Fibroblast of villous mesenchyme (primary cell): ENCODE data around the gene TMEM108. TPM values are rescaled to one million over a fixed set of nuclear protein-coding genes. Genes with fewer than 3 reads are reported as not detected.
A peak's percentile ranks its signal among the peaks of the same experiment; 100 is the strongest.

Experiments
- DNase-seq: peaks from one replicate; pipeline ENCODE4 v3.0.0-alpha.2; 2010; ENCODE audit warnings: low read depth
- H3K4me3 ChIP-seq: 2 replicates; pipeline ENCODE4 v1.5.1; 2011; ENCODE audit warnings: low read depth, mild to moderate bottlenecking, low read length
- CTCF ChIP-seq: IDR thresholded peaks from 2 replicates; pipeline ENCODE4 v1.5.1; 2012; ENCODE audit warnings: low read depth, mild to moderate bottlenecking, low read length; ENCODE audit not compliant: insufficient read depth
- total RNA-seq: library from RNA; depleted of rRNA; stranded (reverse); fragments of >200 nt; gene quantifications from 2 replicates; pipeline ENCODE4 v1.2.3, GENCODE V29; 2012

The TMEM108 gene
- total RNA-seq, 1 donor, result under 0.01 TPM

DNA sequence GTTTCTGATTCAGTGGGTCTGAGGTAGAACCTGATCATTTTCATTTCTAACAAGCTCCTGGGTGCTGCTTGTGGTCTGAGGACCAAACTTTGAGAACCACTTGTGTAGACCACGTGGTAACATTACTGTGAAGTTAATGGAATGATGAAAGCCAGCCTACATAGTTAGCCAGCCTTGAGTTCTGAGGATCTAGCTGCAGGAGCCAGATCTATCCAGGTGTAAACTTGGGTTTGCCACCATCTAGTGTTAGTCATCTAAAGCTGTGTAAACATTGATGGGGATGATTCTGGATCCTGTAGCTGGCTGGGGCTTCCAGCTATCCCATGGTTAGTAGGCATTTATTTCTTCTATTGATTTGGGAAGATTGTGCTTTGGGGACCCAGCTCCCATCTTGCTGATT is 170.0 kb downstream of the TMEM108 start:
- no peak overlapping the region for H3K4me3 ChIP-seq
- no peak for TF ChIP-seq CTCF
- no peak for DNase-seq

- H3K4me3 ChIP-seq, result no peak overlapping the region
- no peak for TF ChIP-seq CTCF
- DNase-seq, result peak; percentile 66
Measured at GRCh38 chr3:133209871-133210550, 171.8 kb downstream of the TMEM108 start.

- DNase-seq, result no peak
- TF ChIP-seq CTCF, result no peak
- H3K4me3 ChIP-seq, result no peak overlapping the region
Measured at GRCh38 chr3:133210656-133211055, 172.5 kb downstream of the TMEM108 start.

DNA sequence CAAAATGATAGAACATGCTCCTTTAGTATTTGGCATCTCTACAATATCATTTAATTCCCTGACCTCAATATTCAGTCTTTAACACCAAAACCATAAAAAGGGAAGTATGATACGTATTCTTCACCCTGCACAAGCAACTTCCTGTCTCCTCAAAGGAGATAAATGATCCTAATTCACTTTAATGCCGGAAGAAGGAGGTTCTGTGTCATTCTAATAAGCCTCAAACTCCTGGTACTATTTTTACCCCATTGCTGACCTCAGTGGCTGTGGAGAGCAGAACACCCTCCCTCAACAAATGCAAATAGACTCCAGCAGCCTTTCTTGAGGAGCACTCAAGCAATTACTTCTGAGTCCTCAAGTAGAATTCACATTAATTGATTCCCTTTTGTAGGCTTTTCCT is 173.3 kb downstream of the TMEM108 start:
- no peak overlapping the region for H3K4me3 ChIP-seq
- DNase-seq, result no peak
- no peak for TF ChIP-seq CTCF

DNA sequence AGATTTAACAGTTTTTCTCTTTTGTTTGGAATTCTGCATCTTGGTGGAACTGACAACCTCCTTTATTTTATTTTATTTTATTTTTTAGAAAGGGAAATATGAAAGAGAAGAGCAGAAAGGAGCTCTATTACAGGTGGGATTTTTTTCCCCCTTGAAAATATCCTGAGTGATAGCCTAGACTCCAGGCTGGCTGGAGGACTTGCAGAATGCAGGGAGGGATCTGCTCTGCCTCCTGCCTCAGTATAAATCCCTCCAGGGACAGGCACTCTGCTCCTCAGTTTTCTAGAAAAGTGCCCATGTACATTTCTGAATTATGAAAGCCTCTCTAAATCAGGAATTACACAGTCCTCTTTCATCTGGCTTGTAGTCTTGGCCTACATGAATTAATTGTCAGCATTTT is 173.7 kb downstream of the TMEM108 start:
- no peak for DNase-seq
- TF ChIP-seq CTCF, result no peak
- no peak overlapping the region for H3K4me3 ChIP-seq

DNA sequence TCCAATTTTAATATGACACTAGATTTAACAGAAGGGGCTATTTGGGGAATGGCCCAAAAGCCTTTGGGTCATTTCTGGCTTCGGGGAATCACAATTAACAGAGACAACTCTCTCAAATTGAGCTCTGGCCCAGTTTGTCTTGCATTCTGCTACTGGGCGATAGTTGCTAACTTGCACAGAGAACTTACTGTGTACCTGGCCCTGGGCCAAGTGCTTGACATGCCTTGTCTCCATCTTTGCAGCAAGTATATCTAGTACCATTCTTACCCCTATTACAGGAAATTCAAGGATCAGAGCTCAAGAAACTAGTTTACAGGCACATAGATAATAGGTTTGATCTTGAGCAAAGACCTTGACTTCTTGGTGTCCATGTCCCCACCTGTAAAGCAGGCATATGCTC is 175.7 kb downstream of the TMEM108 start:
- no peak for DNase-seq
- TF ChIP-seq CTCF, result no peak
- no peak overlapping the region for H3K4me3 ChIP-seq

- no peak for TF ChIP-seq CTCF
- no peak overlapping the region for H3K4me3 ChIP-seq
- DNase-seq, result no peak
Measured at GRCh38 chr3:133227813-133228212, 189.6 kb downstream of the TMEM108 start.
